Measurements from ENCODE around the gene OBSCN.

The OBSCN gene

DNA sequence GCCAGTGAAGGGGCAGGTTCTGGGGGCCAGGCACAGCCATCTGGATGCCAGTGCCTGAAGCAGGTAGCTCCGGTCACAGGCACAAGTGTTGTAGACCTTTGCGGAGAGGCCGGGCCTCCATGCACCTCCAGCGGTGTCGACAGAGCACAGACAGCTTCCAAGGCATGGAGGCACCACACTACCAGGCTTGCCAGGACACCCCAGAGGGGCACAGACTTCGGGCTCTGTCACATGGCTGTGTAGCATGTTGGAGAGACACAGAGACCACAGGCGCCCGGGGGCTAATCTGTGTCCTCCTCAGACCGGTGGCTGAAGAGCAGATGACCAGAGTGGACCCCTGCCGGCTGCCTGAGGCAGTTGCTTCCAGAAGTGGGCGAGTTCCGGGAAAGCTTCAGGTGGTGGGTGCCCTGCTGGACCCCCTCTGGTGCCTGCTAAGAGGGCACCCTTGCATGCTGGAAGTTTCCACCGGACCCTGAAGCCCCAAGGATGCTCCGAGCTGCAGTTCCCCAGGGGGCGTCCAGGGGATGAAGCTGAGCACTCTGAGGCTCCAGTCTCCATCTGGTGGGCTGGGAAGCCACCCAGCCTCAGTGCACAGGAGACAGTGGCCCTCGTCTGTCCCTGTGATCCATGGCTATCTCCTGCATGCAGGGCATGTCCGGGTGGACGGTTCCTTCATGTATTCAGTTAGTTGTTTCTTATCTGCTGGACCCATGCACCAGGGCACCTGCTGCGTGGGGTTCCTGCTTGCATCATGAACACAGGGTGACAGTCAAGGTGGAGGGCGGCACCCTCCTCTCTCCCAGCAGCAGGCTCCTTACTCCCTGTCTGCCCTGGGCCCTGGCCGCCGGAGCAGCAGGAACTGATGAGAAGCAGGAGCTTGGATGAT lies 82.4 kb downstream of the OBSCN start:
- DNase-seq, result no peak

DNA sequence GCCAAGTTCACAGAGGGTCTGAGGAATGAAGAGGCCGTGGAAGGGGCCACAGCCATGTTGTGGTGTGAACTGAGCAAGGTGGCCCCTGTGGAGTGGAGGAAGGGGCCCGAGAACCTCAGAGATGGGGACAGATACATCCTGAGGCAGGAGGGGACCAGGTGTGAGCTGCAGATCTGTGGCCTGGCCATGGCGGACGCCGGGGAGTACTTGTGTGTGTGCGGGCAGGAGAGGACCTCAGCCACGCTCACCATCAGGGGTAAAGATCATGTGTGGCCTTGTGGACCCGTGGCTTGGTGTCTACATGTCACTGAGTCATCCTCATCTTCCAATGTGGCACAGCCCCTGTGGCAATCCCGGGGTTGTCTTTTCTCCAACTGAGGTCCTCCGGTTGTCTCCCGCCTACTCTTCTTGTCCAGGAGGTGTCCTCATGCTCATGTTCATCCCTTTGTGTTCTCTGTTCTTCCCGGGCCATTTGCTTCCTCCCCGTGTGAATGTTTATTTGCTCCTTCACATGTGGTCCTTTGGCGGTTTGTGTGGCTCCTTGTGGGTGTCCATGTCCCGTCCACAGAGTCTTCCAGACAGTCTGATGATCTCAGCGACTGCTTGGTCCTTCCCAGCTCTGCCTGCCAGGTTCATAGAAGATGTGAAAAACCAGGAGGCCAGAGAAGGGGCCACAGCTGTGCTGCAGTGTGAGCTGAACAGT lies 84.2 kb downstream of the OBSCN start:
- no peak for DNase-seq

DNA sequence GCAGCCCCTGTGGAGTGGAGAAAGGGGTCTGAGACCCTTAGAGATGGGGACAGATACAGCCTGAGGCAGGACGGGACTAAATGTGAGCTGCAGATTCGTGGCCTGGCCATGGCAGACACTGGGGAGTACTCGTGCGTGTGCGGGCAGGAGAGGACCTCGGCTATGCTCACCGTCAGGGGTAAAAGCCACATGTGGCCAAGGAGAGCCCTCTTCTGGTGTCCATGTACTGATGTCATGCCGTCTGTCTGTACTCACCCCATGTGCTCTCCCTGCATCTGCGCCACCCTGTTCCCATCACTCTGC lies 84.7 kb downstream of the OBSCN start:
- no peak for DNase-seq

DNA sequence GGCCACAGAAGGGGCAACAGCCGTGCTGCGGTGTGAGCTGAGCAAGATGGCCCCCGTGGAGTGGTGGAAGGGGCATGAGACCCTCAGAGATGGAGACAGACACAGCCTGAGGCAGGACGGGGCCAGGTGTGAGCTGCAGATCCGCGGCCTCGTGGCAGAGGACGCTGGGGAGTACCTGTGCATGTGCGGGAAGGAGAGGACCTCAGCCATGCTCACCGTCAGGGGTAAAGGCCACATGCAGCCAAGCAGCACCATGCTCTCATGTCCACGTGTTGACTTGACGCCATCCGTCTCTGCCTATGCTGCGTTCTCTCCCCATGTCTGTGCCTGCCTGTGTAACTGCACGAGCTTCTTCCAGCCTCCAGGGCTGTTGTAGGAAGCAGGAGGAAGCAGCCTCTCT lies 85.5 kb downstream of the OBSCN start:
- DNase-seq, result no peak

DNA sequence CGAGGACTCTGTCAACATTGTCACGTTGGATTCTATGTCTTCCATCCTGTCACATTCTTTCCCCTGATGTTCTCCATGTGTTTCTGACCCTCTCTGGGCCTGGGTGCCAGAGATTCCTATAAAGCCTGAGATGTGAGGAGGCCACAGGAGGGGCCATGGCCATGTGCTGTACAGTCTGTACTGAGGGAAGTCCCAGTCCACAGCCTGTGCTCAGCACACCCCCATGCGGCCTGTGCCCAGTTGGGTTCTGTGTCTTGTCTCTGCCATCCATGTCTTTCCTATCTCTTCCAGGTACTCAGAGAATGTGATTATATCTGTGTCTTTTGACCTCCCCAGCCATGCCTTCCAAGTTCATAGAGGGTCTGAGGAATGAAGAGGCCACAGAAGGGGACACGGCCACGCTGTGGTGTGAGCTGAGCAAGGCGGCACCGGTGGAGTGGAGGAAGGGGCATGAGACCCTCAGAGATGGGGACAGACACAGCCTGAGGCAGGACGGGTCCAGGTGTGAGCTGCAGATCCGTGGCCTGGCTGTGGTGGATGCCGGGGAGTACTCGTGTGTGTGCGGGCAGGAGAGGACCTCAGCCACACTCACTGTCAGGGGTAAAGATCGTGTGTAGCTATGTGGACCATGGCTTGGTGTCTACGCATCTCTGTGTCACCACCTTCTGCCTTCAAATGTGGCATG lies 86.1 kb downstream of the OBSCN start:
- DNase-seq, result no peak

DNA sequence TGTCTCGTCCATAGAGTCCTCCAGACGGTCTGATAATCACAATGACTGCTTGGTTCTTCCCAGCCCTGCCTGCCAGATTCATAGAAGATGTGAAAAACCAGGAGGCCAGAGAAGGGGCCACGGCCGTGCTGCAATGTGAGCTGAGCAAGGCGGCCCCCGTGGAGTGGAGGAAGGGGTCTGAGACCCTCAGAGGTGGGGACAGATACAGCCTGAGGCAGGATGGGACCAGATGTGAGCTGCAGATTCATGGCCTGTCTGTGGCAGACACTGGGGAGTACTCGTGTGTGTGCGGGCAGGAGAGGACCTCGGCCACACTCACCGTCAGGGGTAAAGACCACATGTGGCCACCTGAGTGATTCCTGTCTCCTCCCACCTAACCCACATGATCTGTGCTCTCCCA lies 86.9 kb downstream of the OBSCN start:
- no peak for DNase-seq

DNA sequence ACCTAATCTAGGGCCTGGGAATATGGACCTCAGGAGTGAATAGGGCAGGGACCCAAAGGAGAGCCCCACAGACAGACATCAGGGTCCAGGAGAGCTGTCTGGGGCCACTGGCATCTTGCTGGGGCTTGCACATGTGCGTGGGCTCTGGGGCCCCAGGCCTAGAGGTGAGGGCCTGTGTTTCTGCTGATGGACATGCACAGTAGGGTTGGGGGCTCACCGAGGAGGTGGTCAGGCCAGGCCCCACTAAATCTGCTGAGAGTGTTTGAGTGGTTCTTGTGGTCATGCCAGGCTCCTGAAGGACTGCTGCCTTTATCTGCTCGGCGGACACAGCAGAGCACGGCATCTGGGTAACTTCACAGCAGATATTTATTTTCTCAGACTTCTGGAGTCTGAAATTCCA lies 87.4 kb downstream of the OBSCN start:
- no peak for DNase-seq

DNA sequence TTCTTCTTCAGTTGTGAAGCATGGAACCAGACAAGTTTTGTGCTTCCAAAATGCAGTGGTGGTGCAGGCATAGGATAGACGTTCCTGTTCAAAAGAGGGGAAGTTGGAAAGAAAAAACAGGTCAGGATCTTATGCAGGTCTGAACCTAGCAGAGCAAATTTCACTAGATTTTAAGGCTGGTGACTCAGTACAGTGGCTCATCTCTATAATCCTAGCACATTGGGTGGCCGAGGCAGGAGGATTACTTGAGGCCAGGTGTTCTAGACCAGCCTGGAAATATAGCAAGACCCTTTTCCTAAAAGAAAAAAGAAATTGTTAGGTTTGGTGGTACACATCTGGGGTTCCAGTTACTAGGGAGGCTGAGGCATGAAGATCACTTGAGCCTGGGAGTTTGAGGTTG lies 88.1 kb downstream of the OBSCN start:
- no peak for DNase-seq

DNA sequence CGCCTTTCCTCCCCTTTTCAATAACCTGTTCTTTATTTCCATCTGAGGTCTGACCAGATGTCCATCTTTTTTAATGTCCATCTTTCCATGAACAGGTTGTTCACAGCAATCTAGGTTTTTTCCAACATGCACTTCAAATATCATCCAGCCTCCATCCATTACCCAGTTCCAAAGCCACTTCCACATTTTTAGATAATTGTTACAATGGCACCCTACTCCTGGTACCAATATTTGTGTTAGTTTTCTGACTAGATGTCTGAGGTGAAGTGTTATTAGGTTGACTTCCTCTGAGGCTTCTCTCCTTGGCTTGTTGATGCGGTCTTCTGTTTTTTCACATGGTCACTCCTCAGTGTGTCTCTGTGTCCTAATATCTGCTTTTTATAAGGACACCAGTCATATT lies 89.4 kb downstream of the OBSCN start:
- no peak for DNase-seq

DNA sequence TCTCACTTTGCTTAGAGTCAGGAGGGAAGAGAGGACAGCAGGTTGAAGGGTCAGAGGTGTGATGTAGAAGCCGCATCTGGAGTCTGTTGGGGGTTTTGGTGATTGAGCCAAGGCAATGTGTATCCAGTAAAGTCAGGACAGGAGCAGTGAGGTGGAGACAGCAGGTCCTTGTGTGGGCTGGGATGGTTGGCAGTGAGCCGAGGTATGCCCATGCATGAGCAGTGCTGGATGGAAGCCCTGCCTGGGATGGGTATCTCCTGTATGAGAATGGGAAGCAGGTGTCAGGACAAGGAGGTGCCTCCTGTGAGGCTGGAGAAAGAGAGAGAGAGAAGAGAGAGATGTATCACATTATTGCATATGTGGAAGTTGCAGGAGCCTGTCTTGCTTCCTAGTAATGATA lies 90.0 kb downstream of the OBSCN start:
- no peak for DNase-seq

DNA sequence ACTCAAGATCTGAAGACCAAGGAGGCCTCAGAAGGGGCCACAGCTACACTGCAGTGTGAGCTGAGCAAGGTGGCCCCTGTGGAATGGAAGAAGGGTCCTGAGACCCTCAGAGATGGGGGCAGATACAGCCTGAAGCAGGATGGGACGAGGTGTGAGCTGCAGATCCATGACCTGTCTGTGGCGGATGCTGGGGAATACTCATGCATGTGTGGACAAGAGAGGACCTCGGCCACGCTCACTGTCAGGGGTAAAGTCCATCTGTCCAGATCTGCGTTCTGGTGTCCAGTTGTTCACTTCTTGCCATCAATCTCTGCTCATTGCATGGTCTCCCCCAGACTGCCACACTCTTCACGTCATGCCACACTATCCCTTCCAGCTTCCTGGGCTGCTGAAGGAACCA lies 90.6 kb downstream of the OBSCN start:
- no peak for DNase-seq

DNA sequence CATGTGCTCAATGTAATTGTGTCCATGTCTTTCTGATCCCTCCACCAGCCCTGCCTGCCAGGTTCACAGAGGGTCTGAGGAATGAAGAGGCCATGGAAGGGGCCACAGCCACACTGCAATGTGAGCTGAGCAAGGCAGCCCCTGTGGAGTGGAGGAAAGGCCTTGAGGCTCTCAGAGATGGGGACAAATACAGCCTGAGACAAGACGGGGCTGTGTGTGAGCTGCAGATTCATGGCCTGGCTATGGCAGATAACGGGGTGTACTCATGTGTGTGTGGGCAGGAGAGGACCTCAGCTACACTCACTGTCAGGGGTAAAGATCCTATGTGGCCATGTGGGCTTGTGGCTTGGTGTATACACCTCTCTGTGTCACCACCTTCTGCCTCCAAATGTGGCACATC lies 91.4 kb downstream of the OBSCN start:
- DNase-seq, result no peak

DNA sequence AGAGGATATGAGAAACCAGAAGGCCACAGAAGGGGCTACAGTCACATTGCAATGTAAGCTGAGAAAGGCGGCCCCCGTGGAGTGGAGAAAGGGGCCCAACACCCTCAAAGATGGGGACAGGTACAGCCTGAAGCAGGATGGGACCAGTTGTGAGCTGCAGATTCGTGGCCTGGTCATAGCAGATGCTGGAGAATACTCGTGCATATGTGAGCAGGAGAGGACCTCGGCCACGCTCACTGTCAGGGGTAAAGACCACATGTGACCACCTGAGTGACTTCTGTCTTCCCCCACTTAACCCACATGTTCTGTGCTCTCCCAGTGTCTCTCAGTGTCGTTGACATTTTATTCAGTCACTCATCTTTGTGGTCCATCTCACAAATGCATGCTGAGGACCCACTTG lies 92.1 kb downstream of the OBSCN start:
- no peak for DNase-seq

DNA sequence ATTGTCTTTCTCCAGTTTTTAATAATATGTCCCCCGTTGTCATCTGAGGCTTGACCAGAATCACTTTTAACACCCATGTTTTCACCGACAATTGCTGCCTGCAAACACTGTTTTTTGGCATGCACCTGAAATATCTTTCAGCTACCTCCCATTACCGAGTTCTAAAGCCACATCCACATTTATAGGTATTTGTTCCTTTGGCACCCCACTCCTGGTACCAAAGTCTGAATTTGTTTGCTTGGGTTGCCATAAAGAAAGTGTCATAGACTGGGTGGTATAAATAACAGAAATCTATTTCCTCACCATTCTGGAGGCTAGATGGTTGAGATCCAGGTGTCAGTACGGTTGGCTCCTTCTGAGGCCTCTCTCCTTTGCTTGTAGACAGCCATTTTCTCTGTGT lies 94.2 kb downstream of the OBSCN start:
- DNase-seq, result no peak

DNA sequence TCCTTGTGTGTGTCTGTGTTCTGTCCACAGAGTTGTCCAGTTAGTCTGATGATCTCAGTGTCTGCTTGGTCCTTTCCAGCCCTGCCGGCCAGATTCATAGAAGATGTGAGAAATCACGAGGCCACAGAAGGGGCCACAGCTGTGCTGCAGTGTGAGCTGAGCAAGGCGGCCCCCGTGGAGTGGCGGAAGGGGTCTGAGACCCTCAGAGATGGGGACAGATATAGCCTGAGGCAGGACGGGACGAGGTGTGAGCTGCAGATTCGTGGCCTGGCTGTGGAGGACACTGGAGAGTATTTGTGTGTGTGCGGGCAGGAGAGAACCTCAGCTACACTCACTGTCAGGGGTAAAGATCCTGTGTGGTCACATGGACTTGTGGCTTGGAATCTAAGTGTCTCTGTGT lies 95.8 kb downstream of the OBSCN start:
- no peak for DNase-seq

DNA sequence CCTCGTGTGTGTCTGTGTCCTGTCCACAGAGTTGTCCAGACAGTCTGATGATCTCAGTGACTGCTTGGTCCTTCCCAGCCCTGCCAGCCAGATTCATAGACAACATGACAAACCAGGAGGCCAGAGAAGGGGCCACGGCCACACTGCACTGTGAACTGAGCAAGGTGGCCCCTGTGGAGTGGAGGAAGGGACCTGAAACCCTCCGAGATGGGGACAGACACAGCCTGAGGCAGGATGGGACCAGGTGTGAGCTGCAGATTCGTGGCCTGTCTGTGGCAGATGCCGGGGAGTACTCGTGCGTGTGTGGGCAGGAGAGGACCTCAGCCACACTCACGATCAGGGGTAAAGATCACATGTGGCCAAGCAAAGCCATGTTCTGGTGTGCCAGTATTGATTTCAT lies 96.4 kb downstream of the OBSCN start:
- no peak for DNase-seq

DNA sequence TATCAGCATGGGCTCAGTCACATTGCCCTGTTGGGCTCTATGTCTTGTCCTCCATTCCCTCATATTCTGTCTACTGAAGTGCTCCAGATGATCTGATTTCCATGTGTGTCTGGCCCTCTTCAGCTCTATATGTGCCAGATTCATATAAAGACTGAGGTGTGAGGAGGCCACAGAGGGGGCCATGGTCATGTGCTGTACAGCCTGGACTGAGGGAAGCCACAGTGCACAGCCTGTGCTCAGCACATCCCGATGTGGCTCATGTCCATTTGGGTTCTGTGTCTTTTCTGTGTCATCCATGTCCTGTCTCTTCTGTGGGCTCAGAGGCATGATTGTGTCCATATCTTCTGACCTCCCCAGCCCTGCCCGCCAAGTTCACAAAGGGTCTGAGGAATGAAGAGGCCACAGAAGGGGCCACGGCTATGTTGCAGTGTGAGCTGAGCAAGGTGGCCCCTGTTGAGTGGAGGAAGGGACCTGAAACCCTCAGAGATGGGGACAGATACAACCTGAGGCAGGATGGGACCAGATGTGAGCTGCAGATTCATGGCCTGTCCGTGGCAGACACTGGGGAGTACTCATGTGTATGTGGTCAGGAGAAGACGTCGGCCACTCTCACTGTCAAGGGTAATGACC lies 97.0 kb downstream of the OBSCN start:
- DNase-seq, result no peak

DNA sequence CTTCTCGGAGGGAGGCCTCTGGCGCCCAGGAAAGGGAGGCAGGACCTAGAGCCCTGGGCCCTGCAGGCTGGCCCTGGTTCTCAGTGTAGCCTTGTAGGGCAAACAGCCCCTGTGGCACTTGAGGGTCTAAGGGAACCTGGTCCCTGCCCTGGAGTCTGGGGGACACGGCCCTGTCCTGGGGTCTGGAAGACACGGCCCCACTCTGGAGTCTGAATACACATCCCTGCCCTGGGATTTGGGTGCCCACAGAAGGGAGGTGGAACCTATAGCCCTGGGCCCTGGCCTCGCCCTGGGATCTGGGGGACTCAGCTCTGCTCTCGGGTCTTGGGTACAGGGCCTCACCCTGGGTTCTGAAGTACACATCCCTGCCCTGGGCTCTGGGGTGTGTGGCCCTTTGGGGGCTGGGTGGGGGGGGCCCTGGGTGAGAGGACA lies 97.9 kb downstream of the OBSCN start:
- DNase-seq, result no peak

DNA sequence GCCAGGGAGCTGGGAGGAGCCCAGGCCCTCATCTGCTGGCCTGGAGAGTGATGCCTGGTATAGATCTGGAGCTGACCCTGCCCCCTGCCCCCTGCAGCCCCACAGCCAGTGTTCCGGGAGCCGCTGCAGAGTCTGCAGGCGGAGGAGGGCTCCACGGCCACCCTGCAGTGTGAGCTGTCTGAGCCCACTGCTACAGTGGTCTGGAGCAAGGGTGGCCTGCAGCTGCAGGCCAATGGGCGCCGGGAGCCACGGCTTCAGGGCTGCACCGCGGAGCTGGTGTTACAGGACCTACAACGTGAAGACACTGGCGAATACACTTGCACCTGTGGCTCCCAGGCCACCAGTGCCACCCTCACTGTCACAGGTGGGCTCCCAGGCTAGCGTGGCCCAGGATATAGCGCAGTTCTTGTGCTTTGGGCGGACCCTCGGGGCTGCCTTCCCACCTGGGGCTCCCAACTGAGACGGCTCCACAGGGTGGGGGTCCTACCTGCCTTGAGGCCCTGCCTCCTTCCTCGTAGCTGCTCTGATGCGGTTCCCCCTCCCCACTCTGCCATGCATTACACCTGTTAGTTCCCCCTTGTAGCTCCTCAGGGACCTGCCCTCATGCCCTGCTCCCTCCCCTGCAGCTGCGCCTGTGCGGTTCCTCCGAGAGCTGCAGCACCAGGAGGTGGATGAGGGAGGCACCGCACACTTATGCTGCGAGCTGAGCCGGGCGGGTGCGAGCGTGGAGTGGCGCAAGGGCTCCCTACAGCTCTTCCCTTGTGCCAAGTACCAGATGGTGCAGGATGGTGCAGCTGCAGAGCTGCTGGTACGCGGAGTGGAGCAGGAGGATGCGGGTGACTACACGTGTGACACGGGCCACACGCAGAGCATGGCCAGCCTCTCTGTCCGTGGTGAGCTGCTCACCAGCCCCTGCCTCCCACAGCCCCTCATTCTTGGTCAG lies 98.7 kb downstream of the OBSCN start:
- no peak for DNase-seq

DNA sequence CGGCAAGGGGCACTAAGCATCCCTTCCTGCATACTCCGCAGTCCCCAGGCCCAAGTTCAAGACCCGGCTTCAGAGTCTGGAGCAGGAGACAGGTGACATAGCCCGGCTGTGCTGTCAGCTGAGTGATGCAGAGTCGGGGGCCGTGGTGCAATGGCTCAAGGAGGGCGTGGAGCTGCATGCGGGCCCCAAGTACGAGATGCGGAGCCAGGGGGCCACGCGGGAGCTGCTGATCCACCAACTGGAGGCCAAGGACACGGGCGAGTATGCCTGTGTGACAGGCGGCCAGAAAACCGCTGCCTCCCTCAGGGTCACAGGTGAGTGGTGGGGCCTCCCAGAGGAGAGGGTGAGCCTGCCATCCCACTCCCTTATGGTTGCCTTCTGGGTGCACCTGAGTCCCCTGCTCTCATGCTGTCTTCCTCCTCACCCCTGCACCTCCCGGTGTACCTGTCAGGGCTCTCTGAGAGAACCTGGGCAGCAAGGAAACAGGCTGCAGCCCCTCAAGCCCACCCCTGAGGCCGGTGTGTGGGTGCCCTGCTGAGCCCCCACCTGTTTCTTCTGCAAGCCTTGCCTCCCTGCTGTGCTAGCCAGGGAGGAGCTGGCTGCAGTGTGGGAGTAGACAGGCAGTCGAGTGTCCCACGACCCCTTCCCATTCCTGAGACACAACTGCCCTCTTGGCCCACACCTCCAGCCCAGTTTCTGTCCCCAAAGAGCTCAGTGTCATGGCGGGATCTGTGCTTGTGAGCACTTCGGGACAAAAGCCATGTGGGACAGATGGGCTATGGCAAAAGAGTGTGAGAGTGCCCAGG lies 99.6 kb downstream of the OBSCN start:
- no peak for DNase-seq

DNA sequence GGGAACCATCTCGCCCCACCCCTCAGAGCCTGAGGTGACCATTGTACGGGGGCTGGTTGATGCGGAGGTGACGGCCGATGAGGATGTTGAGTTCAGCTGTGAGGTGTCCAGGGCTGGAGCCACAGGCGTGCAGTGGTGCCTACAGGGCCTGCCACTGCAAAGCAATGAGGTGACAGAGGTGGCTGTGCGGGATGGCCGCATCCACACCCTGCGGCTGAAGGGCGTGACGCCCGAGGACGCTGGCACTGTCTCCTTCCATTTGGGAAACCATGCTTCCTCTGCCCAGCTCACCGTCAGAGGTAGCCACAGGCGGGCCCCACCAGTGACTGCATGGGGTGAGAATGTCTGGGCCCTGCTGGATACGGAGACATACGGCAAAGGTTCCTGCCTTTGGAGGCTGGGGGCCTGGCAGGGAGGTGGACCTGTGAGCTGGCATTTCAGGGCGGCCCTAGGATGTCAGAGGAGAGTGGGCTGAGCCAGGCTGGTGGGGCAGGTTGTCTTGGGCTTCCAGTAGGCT lies 100.3 kb downstream of the OBSCN start:
- DNase-seq, result no peak

All from activated naive CD4-positive, alpha-beta T cell treated with Interleukin-2 at 50 U/mL for 16 hours (primary cell).